Measurements from ENCODE around the gene LMBRD1.

The LMBRD1 gene

DNA sequence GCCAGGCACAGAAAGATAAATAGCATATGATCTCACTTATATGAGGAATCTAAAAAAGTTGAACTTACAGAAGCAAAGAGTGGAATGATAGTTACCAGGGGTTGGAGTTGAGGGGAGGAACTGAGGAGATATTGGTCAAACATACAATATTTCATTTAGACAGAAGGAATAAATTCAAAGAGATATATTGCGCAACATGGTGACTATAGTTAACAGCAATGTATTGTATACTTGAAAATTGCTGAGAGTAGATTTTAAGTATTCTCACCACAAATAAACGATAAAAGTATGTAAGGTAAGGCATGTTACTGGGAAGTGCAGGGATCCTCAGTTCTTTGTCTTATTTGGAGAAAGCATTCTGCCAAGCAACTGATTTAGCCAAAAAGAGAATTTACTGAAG is 171.9 kb downstream of the LMBRD1 start:
- no peak for DNase-seq
